MCF 10A (cell line): ENCODE results near the gene POGLUT3. TPM values are rescaled to one million over a fixed set of nuclear protein-coding genes. Genes with fewer than 3 reads are reported as not detected.

Source experiments
- BruUV-seq: library from RNA; stranded (reverse); fragments of 400-500 nt; replicated peaks from 2 replicates; lab custom pipeline; 2021; lab: Mats Ljungman, UMichigan
- CTCF ChIA-PET: fragments of 300-600 bp; sonication (Branson Sonifier 250); formaldehyde crosslinking; extraction: SDS; loops from one replicate; lab custom pipeline; 2021; ENCODE audit warnings: antibody characterized with exemption, inconsistent platforms; lab: Yijun Ruan, JAX
- POLR2A ChIA-PET: fragments of 300-600, 350-650 bp; sonication (Branson Sonifier 250); formaldehyde crosslinking; extraction: SDS; loops from one replicate; lab custom pipeline; 2020; ENCODE audit warnings: antibody characterized with exemption, inconsistent platforms; lab: Yijun Ruan, JAX
- DNase-seq: peaks from one replicate; pipeline ENCODE4 v3.0.0-alpha.2; 2018; ENCODE audit not compliant: unreplicated experiment
- H3K27ac Mint-ChIP-seq: one replicate; pipeline ENCODE4 v1.8.0; 2022; ENCODE audit warnings: mild to moderate bottlenecking, low read depth, mixed read lengths; ENCODE audit not compliant: unreplicated experiment
- H3K27me3 Mint-ChIP-seq: one replicate; pipeline ENCODE4 v1.8.0; 2022; ENCODE audit warnings: mixed read lengths; ENCODE audit not compliant: insufficient read depth, unreplicated experiment
- H3K36me3 Mint-ChIP-seq: one replicate; pipeline ENCODE4 v1.8.0; 2022; ENCODE audit warnings: mild to moderate bottlenecking, moderate library complexity, mixed read lengths; ENCODE audit not compliant: insufficient read depth, unreplicated experiment
- H3K4me1 Mint-ChIP-seq: one replicate; pipeline ENCODE4 v1.8.0; 2022; ENCODE audit warnings: mixed read lengths; ENCODE audit not compliant: insufficient read depth, unreplicated experiment
- H3K4me3 Mint-ChIP-seq: one replicate; pipeline ENCODE4 v1.8.0; 2022; ENCODE audit warnings: mild to moderate bottlenecking, moderate library complexity, mixed read lengths; ENCODE audit not compliant: unreplicated experiment
- H3K9me3 Mint-ChIP-seq: one replicate; pipeline ENCODE4 v1.8.0; 2022; ENCODE audit warnings: mixed read lengths; ENCODE audit not compliant: unreplicated experiment
- intact Hi-C: fragments of 100-400 bp; cut with micrococcal nuclease; formaldehyde crosslinking; loops from 2 replicates; pipeline ENCODE4 v1.14.1; 2022
- total RNA-seq: library from RNA; stranded (reverse); gene quantifications from 2 replicates; pipeline ENCODE4 v1.2.3, GENCODE V29; 2022
- TF ChIP-seq, protein P1 (sequence below): fragments of 200-600 bp; IDR thresholded peaks from one replicate; pipeline ENCODE4 v1.8.0; 2022; ENCODE audit warnings: antibody characterized with exemption, mild to moderate bottlenecking; ENCODE audit not compliant: unreplicated experiment

POGLUT3 gene
- total RNA-seq, 1 experiment from 2014 or later, result 1.1 TPM

DNA sequence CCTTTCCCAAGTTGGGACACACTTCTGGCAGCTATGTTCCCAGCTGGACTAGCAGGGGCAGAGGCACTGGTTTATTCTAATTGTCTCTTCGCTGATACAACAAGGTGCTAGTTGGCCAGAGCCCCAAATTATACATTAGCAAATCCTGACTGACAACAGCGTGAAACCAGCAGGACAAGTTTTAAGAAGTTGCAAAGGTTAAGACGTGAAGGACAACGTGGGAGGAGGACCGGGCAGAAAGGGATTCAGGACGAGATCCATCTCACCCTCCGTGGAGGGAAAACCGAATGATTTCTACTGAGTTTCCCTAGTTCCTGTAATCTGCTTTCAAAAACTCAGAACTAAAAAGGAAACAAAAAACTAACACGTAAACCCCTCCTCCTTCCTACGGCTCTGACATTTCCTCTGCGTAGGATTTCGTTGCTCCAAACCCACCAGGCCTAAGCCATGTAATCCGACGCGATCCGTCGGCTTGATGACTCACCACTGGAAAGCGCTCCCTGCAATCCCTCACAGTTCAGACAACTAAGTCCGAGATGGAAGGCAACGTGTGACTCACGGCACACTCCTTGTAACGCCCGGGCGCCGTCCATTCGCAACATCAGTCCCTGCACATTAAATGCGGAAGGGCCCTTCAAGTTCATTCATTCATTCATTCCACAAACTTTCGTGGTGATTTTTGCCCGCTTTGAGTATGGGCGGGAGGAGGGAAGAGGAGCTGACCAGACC lies 703 bp downstream of the POGLUT3 start:
- Mint-ChIP-seq H3K36me3 (no peaks in the 10 kb centered on the region), H3K27ac (peak overlapping the region; percentile 47), H3K27me3 (no peaks in the 10 kb centered on the region), H3K4me1 (peaks cover 6% of the 10 kb centered on the region), H3K9me3 (no peaks in the 10 kb centered on the region), H3K4me3 (peak overlapping the region; percentile 57)
- peak; percentile 96 for DNase-seq
- ChIA-PET POLR2A (interaction anchor here (0.7 kb wide), 1 partner anchor 320 kb away, joined by 3 read pairs; no protein-coding TSS in a partner anchor), CTCF (interaction anchor here (0.9 kb wide), 1 partner anchor 98 kb away, joined by 3 read pairs; no protein-coding TSS in a partner anchor)
- TF ChIP-seq, protein P1, sequence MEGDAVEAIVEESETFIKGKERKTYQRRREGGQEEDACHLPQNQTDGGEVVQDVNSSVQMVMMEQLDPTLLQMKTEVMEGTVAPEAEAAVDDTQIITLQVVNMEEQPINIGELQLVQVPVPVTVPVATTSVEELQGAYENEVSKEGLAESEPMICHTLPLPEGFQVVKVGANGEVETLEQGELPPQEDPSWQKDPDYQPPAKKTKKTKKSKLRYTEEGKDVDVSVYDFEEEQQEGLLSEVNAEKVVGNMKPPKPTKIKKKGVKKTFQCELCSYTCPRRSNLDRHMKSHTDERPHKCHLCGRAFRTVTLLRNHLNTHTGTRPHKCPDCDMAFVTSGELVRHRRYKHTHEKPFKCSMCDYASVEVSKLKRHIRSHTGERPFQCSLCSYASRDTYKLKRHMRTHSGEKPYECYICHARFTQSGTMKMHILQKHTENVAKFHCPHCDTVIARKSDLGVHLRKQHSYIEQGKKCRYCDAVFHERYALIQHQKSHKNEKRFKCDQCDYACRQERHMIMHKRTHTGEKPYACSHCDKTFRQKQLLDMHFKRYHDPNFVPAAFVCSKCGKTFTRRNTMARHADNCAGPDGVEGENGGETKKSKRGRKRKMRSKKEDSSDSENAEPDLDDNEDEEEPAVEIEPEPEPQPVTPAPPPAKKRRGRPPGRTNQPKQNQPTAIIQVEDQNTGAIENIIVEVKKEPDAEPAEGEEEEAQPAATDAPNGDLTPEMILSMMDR, result no peak
- no TSS peak for BruUV-seq
- intact Hi-C loops, result no loop called here

DNA sequence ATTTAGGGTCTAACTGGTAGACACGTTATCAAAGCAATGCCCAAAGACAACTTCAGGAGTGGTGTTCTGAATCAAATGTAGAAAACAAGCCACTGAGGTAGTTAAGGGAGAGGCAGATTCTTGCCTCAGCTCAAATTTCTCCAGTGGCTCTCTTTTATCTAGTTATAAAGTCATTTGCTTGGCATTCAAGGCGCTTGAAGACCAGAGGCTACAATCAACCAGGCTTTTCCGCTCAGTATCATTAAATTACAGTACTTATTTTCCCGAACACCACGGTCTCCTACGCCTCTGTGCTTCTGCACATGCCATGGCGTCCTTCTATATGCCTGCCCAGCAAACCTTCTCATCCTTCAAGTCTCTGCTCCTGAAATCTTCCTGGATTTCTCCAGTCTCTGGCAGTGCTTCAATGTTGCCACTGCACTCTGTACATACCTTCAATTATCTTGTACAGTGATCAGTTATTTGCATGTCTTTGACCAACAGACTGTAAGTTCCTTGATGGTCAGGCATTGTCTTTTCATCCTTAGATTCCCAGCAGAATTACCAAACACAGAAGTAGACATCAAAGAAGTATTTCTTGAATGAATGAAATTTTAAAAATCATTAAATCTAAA lies 1.4 kb downstream of the POGLUT3 start:
- CTCF ChIA-PET, result interaction anchor here (0.6 kb wide), 1 partner anchor 1443 kb away, joined by 3 read pairs; no protein-coding TSS in a partner anchor
- Mint-ChIP-seq H3K27ac (no peak overlapping the region), H3K27me3 (no peaks in the 10 kb centered on the region), H3K4me3 (no peak overlapping the region), H3K9me3 (no peaks in the 10 kb centered on the region), H3K36me3 (no peaks in the 10 kb centered on the region), H3K4me1 (peaks cover 6% of the 10 kb centered on the region)
- intact Hi-C loops, result no loop called here
- TF ChIP-seq, protein P1, result no peak
- POLR2A ChIA-PET, result interaction anchor here (0.7 to 0.9 kb wide), 2 partner anchors 163 to 319 kb away, joined by 3 read pairs; no protein-coding TSS in a partner anchor
- BruUV-seq, result no TSS peak
- no peak for DNase-seq

DNA sequence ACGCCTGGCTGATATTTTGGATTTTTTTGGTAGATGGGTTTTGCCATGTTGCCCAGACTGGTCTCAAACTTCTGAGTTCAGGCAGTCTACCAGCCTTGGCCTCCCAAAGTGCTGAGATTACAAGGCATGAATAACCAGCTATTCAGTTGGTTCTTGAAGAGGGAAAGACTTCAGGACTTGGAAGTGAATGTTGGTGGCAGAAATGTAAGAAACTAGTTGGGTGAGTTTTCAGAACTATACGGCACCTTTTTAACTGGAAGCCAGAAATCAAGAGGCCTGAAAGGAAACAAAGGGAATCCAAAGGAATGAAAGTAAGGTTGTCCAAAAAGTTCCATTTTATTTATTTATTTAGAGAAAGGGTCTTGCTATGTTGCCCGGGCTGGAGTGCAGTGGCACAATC lies 2.9 kb downstream of the POGLUT3 start:
- CTCF ChIA-PET, result no interaction called here
- DNase-seq, result no peak
- Mint-ChIP-seq H3K4me1 (peaks cover 6% of the 10 kb centered on the region), H3K27ac (no peak overlapping the region), H3K27me3 (no peaks in the 10 kb centered on the region), H3K9me3 (no peaks in the 10 kb centered on the region), H3K4me3 (no peak overlapping the region), H3K36me3 (no peaks in the 10 kb centered on the region)
- intact Hi-C loops, result no loop called here
- TF ChIP-seq, protein P1, result no peak
- POLR2A ChIA-PET, result no interaction called here
- BruUV-seq, result no TSS peak

DNA sequence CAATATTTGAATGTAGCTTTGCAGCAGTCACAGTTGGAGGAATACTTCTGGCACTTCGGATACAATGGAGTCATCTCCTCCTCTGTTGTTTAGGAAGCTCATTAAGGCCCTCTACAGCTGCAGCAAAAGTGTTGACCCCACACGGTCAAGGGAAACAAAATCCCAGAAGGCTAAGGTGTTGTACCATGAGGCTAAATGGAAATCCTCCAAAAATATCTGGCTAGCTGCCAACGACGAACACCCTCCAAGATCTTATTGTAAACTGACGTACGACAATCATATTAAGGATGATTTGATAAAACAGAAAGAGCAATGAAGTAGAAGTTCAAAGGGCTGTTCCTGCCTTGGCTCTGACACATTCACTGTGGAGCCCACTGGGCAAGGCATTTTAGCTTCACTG lies 4.0 kb downstream of the POGLUT3 start:
- no peaks in the 10 kb centered on the region for H3K9me3 Mint-ChIP-seq
- TF ChIP-seq, protein P1, result no peak
- intact Hi-C loops, result no loop called here
- no peak overlapping the region for H3K4me3 Mint-ChIP-seq
- no peak overlapping the region for H3K27ac Mint-ChIP-seq
- H3K4me1 Mint-ChIP-seq, result peaks cover 6% of the 10 kb centered on the region
- no peaks in the 10 kb centered on the region for H3K36me3 Mint-ChIP-seq
- no peak for DNase-seq
- POLR2A ChIA-PET, result interaction anchor here (0.6 kb wide), 1 partner anchor 43 kb away, joined by 3 read pairs; no protein-coding TSS in a partner anchor
- no TSS peak for BruUV-seq
- H3K27me3 Mint-ChIP-seq, result no peaks in the 10 kb centered on the region
- CTCF ChIA-PET, result no interaction called here
